H7 (cell line): Measurements from ENCODE around the gene ELOVL6. TPM values are rescaled to one million over a fixed set of nuclear protein-coding genes. Genes with fewer than 3 reads are reported as not detected.

Experiments used
- DNase-seq: peaks from one replicate; pipeline ENCODE4 v3.0.0; 2012
- H3K27me3 ChIP-seq: 2 replicates; pipeline ENCODE4 v1.6.0; 2011; ENCODE audit warnings: mild to moderate bottlenecking, low read length; ENCODE audit not compliant: control insufficient read depth, insufficient read depth
- H3K36me3 ChIP-seq: replicated peaks from 2 replicates; pipeline ENCODE4 v1.5.1; 2011; ENCODE audit warnings: low read length; ENCODE audit not compliant: control insufficient read depth, insufficient read depth
- H3K4me3 ChIP-seq: 2 replicates; pipeline ENCODE4 v1.5.1; 2011; ENCODE audit warnings: low read depth, mild to moderate bottlenecking, control low read depth, low read length, moderate library complexity; ENCODE audit not compliant: insufficient read depth
- total RNA-seq: library from RNA; depleted of rRNA; stranded (reverse); fragments of >200 nt; shearing (Covaris generic); gene quantifications from 2 replicates; pipeline ENCODE4 v1.2.3, GENCODE V29; 2014

Gene ELOVL6
- total RNA-seq, 1 experiment from 2014 or later, result 22.8 TPM

- Histone ChIP-seq H3K36me3 (0 out of 2 replicates have a peak, but pooled peaks cover 1% of the 10 kb centered on the region), H3K27me3 (no peaks in the 10 kb centered on the region)
- DNase-seq, result no peak
Measured at GRCh38 chr4:110135076-110135475, 63.3 kb downstream of the ELOVL6 start.

GRCh38 chr4:110134269-110134869, 64.0 kb downstream of the ELOVL6 start:
- no peaks in the 10 kb centered on the region for H3K27me3 ChIP-seq
- H3K36me3 ChIP-seq, result 0 out of 2 replicates have a peak, but pooled peaks cover 1% of the 10 kb centered on the region
- DNase-seq, result no peak
- H3K4me3 ChIP-seq, result no peak overlapping the region

More at GRCh38 chr4:110135076-110135475, 63.3 kb downstream of the ELOVL6 start:
- H3K4me3 ChIP-seq, result no peak overlapping the region

- no peak overlapping the region for H3K4me3 ChIP-seq
- no peak for DNase-seq
- H3K27me3 ChIP-seq, result no peaks in the 10 kb centered on the region
- H3K36me3 ChIP-seq, result peaks cover 1% of the 10 kb centered on the region; the same call in 1 of the 2 replicates
Measured at GRCh38 chr4:110132816-110133719, 65.3 kb downstream of the ELOVL6 start.

DNA sequence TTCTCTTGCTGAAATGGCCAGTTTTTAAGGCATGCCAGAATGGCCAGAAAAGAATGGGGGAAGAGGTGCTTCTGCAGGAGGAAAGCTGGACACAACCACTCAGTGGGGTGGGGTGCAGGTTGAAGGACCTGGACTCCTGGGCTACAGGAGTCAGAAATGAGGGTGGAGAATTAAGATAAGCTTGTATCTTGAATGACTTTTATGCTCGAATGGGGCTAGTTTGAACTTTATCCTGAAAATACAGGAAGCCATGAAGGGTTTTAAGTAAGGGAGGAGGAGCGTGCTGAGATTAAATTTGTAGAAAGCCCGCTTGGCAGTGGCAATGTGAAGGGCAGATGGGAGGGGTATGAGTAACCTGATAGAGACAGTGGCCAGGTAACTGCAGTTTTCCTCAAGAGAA, 66.5 kb downstream of the ELOVL6 start:
- Histone ChIP-seq H3K36me3 (peaks cover 1% of the 10 kb centered on the region; the same call in 1 of the 2 replicates), H3K4me3 (no peak overlapping the region), H3K27me3 (no peaks in the 10 kb centered on the region)
- DNase-seq, result no peak

- Histone ChIP-seq H3K27me3 (no peaks in the 10 kb centered on the region), H3K4me3 (no peak overlapping the region), H3K36me3 (peaks cover 1% of the 10 kb centered on the region; the same call in 1 of the 2 replicates)
- no peak for DNase-seq
Measured at GRCh38 chr4:110130576-110131358, 67.6 kb downstream of the ELOVL6 start.

GRCh38 chr4:110129544-110129943, 68.9 kb downstream of the ELOVL6 start:
- DNase-seq, result no peak
- Histone ChIP-seq H3K27me3 (no peaks in the 10 kb centered on the region), H3K36me3 (peaks cover 1% of the 10 kb centered on the region), H3K4me3 (no peak overlapping the region)

DNA sequence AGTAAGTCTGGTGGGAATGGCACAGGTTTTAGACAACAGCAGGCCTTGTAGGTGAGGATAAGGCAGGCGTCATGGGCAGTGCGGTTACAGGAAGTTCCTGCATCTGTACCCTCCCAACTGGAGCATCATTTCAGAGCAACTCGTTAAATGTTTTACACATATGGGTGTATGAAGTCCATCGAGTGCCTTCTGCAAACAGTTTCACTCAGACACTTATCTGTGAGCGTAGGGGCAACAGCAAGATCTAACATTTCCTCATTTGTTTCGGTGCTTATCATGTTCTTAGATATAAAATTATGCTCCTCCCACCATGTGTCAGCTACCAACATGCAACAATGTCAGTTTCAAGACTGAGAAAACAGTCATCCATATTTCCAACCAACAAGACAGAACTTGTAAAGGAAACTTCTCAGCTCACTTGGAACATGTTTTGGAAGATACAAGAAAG, 69.9 kb downstream of the ELOVL6 start:
- no peaks in the 10 kb centered on the region for H3K27me3 ChIP-seq
- no peak for DNase-seq
- H3K36me3 ChIP-seq, result no peaks in the 10 kb centered on the region; the same call in none of the 2 replicates
- H3K4me3 ChIP-seq, result no peak overlapping the region

GRCh38 chr4:110128029-110128428, 70.4 kb downstream of the ELOVL6 start:
- no peak overlapping the region for H3K4me3 ChIP-seq
- no peak for DNase-seq
- no peaks in the 10 kb centered on the region for H3K27me3 ChIP-seq
- no peaks in the 10 kb centered on the region; the same call in none of the 2 replicates for H3K36me3 ChIP-seq

DNA sequence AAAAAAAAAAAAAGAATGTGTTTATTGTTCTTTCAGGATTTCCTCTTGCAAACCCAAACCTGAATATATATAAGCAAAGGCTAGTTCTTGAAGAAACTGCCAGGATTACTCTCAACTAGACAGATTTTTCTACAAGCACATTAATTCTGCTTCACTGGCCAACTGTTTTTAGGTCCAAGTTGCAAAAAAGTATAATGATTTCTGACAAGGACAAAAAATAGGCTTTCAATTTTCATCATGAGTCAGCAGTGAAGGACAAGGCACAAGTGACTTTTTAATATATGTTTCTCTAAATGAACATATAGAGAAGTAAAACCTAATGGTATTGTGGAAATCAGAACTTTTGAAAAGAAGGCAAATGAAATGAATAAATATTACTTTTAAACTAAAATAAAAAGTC, 73.7 kb downstream of the ELOVL6 start:
- peaks cover 2% of the 10 kb centered on the region for H3K36me3 ChIP-seq
- no peaks in the 10 kb centered on the region for H3K27me3 ChIP-seq
- H3K4me3 ChIP-seq, result no peak overlapping the region
- DNase-seq, result no peak

DNA sequence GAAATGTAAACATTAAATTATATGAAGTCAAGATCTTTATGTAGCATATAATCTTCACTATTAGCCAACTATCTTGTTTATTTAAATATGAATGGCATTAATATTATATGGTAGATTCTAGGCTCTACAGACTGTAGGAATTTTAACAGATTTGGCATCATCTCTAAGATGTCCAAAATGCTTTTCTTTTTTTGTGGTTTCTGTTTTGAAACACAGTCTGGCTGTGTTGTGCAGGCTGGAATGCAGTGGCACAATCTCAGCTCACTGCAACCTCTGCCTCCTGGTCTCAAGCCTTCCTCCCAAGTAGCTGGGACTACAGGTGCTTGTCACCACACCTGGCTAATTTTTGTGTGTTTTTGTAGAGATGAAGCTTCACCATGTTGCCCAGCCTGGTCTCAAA, 76.2 kb downstream of the ELOVL6 start:
- no peak overlapping the region for H3K4me3 ChIP-seq
- no peaks in the 10 kb centered on the region for H3K27me3 ChIP-seq
- DNase-seq, result no peak
- H3K36me3 ChIP-seq, result peaks cover 2% of the 10 kb centered on the region; the same call in 1 of the 2 replicates

DNA sequence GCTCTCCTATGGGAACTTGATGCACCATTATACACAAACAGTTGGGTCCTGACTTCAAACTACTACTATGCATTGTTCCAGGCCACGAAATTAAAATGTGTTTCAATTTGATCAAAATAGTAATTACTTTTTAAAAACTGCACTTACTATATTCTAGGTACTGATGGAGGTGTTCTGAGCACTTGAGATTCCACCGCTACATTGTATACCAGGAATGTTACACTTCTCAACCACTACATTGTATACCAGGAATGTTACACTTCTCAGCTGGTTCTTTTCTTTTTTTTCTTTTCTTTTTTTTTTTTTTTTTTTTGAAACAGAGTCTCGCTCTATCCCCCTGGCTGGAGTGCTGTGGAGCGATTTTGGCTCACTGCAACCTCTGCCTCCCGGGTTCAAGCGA, 77.9 kb downstream of the ELOVL6 start:
- H3K4me3 ChIP-seq, result no peak overlapping the region
- H3K36me3 ChIP-seq, result peaks cover 2% of the 10 kb centered on the region; the same call in 1 of the 2 replicates
- DNase-seq, result no peak
- H3K27me3 ChIP-seq, result no peaks in the 10 kb centered on the region

- no peak for DNase-seq
- Histone ChIP-seq H3K4me3 (no peak overlapping the region), H3K36me3 (peaks cover 2% of the 10 kb centered on the region; the same call in 1 of the 2 replicates), H3K27me3 (no peaks in the 10 kb centered on the region)
Measured at GRCh38 chr4:110119880-110120279, 78.5 kb downstream of the ELOVL6 start.

GRCh38 chr4:110119337-110119736, 79.1 kb downstream of the ELOVL6 start:
- Histone ChIP-seq H3K36me3 (0 out of 2 replicates have a peak, but pooled peaks cover 2% of the 10 kb centered on the region), H3K4me3 (no peak overlapping the region), H3K27me3 (no peaks in the 10 kb centered on the region)
- DNase-seq, result no peak

DNA sequence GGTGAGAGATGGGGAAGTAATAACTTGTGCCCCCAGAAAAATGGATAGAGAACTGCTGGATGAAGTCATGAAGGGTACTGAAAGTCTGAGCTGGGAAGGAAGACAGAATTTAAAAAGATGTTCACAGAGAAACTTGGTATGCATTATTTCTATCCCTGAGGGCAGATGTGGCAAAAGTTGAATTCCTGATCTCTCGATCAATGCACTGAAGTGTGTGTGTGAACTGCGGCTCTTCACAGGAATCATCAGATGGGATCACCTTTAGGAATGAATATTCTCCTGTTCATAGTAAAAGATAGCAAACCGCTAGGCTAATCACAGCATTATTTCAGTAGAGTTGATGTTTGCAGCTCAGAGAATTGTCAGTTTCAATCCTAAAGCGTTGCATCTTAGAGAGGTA, 86.4 kb downstream of the ELOVL6 start:
- no peak for DNase-seq
- no peaks in the 10 kb centered on the region for H3K27me3 ChIP-seq
- no peaks in the 10 kb centered on the region; the same call in 1 of the 2 replicates for H3K36me3 ChIP-seq
- no peak overlapping the region for H3K4me3 ChIP-seq
